ENCODE measurements around the gene RANBP1. TPM values are rescaled to one million over a fixed set of nuclear protein-coding genes. Genes with fewer than 3 reads are reported as not detected.

Gene RANBP1
- total and polyA plus RNA-seq, 9 of the 15 experiments (the other 6 are each of a cell fraction or from before 2014, with no cell fraction given) = 162 to 2,891 (median 1,289) TPM

GRCh38 chr22:20131859-20132685 lies 16.2 kb downstream of the RANBP1 start (continued):
- TF ChIP-seq FOXJ2 (tag; IDR thresholded peaks at IDR 0.05) (no peak), RREB1 (CRISPR knock-in tag; IDR thresholded peaks at IDR 0.05) (no peak; the same call in 1 of the 2 replicates), SMARCC2 (IDR thresholded peaks at IDR 0.05; ENCODE audit: low read depth) (no peak), ZNF232 (CRISPR knock-in tag; IDR thresholded peaks at IDR 0.05) (no peak), ARID4B (CRISPR knock-in tag; IDR thresholded peaks at IDR 0.05) (no peak), MED1 (CRISPR knock-in tag; IDR thresholded peaks at IDR 0.05; ENCODE audit: borderline replicate concordance) (no peak), TCF7 (IDR thresholded peaks at IDR 0.05; ENCODE audit: borderline replicate concordance) (no peak), ZNF589 (CRISPR knock-in tag; IDR thresholded peaks at IDR 0.05; ENCODE audit: low read depth) (no peak), POLR2A (conservative IDR thresholded peaks at IDR 0.05) (no peak), SRSF7 (optimal IDR thresholded peaks at IDR 0.05; ENCODE audit: low read depth, low read length) (no peak), ZNF41 (CRISPR knock-in tag; conservative IDR thresholded peaks at IDR 0.05) (no peak)

Data from K562 (cell line).